NCI-H2029 (cell line): Measurements from ENCODE around the gene SIKE1.
"Not testable (repeated sequence)": the region's sequence is repeated elsewhere in the genome, so short reads cannot be mapped to it uniquely, and the experiment has no call there.

Experiments
- DNase-seq: peaks from one replicate; lab custom pipeline; 2025; lab: John Stamatoyannopoulos, UW

SIKE1 gene

GRCh38 chr1:114780344-114781226, at the start of gene SIKE1:
Gene SIKE1 (minus strand): TSS chr1:114780685. CDS start chr1:114780607, 78 bp downstream.
- DNase-seq, result peak; percentile 87

DNA sequence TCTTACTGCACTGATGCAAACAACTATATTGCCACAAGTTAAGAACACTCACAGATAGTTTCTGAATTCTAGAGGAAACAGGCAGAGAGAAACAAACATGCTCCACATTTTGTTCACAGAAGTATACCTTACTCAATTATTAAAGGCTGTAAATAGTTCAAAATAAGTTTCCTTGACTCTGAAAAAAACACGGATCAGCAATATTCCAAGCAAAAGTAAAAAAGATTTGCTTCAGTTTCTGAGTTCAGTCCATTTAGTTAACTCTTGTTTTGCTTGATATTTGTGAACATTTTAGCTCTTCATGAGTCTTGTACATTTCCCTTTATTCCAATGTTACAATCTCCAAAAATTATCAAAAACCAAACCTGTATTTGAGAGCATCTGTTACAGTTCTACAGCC, 49.6 kb upstream of the SIKE1 start:
- not testable (repeated sequence) for DNase-seq

- DNase-seq, result no peak
Observed at GRCh38 chr1:114828251-114828650, 47.8 kb upstream of the SIKE1 start.

- DNase-seq, result no peak
Observed at GRCh38 chr1:114821978-114822377, 41.5 kb upstream of the SIKE1 start.

DNA sequence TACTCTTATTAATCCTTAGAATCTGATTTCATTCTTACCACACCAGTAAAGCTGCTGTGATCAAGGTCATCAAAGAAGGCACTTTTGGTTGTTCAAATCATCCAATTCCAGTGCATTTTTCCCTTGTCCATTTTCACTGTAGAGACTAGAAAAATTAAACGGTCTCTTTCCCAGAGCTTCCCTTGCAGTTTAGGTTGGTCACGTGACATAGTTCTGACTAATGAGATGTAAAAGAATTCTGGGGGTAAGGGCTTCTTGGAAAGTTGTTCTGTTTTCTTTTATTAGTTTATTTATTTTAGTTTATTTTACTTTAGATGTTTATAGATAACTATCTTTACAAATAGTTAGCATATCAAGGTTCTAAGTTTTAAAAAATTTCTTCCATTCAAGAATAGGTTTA, 39.9 kb upstream of the SIKE1 start:
- no peak for DNase-seq

- no peak for DNase-seq
Observed at GRCh38 chr1:114819869-114820268, 39.4 kb upstream of the SIKE1 start.

DNA sequence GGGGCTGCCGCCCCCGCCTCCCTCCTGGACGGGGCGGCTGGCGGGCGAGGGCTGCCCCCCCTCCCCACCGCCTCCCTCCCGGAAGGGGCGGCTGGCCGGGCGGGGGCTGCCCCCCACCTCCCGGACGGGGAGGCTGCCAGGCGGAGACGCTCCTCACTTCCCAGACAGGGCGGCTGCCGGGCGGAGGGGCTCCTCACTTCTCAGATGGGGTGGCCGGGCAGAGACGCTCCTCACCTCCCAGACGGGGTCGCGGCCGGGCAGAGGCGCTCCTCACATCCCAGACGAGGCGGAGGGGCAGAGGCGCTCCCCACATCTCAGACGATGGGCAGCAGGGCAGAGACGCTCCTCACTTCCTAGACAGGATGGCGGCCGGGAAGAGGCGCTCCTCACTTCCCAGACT, 24.0 kb upstream of the SIKE1 start:
- DNase-seq, result not testable (repeated sequence)

GRCh38 chr1:114803001-114803400, 22.5 kb upstream of the SIKE1 start:
- no peak for DNase-seq

DNA sequence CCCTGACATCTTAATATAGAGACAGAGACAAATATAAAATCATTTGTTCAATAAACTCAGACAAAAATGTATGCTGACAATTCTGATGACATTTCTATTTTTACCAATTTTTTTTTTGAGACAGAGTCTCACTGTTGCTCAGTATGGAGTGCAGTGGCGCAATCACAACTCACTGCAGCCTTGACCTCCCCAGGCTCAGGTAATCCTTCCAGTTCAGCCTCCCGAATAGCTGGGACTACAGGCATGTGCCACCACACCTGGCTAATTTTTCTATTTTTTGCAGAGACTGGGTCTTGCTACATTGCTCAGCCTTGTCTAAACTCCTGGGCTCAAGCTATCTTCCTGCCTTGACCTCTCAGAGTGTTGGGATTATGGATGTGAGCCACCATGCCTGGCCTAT, 13.6 kb upstream of the SIKE1 start:
- DNase-seq, result no peak

DNA sequence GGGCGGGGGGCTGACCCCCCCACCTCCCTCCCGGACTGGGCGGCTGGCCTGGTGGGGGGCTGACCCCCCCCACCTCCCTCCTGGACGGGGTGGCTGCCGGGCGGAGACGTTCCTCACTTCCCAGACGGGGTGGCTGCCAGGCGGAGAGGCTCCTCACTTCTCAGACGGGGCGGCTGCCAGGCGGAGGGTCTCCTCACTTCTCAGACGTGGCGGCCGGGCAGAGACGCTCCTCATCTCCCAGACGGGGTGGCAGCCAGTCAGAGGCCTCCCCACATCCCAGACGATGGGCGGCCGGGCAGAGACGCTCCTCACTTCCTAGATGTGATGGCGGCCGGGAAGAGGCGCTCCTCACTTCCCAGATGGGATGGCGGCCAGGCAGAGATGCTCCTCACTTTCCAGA, 10.1 kb upstream of the SIKE1 start:
- not testable (repeated sequence) for DNase-seq

DNA sequence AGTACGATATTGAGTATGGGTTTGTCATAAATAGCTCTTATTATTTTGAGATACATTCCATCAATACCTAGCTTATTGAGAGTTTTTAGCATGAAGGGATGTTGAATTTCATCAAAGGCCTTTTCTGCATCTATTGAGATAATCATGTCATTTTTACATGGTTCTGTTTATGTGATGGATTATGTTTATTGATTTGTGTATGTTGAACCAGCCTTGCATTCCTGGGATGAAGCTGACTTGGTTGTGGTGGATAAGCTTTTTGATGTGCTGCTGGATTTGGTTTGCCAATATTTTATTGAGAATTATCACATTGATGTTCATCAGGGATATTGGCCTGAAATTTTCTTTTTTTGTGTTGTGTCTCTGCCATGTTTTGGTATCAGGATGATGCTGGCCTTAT, 6.0 kb upstream of the SIKE1 start:
- not testable (repeated sequence) for DNase-seq

DNA sequence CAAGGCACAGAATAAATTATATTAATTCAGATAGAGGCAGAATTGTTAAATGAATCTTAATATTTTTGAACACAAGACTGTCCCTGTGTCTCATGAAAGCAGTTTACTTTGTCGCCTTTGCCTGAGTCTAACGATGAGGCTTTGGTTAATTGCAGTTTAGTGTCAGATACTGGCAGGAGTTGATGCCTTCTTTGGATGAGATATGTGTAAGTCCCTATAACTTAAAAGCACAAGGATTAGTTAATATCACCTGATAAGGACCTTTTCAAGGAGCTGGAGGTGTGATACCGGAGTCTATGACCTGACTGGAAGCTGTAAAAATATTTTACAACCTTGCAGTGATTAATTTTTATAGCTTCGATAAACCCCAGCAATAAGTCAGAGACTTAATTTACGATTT, 2.0 kb upstream of the SIKE1 start:
- DNase-seq, result no peak

DNA sequence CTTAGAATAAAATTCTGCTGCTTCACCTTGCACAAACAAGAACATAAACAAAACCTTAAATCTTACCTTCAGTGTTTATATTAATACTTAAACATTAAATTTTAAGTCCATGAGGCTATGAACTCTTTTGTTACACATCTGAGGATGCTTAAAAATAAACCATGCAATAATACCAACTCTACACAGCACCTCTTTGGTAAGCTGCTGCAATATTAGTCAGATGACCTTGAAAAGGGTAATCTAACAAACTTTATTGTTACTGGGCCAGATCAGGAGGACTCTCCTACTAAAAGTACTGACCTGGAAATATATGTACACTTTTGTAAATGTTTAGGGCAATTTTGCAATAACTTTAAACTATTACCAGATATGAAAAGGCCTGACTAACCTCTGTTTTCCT, 763 bp downstream of the SIKE1 start:
- no peak for DNase-seq

DNA sequence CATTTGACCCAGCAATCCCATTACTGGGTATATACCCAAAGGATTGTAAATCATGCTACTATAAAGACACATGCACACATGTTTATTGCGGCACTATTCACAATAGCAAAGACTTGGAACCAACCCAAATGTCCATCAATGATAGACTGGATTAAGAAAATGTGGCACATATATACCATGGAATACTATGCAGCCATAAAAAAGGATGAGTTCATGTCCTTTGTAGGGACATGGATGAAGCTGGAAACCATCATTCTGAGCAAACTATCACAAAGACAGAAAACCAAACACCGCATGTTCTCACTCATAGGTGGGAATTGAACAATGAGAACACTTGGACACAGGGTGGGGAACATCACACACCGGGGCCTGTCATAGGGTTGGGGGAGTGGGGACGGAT, 3.8 kb downstream of the SIKE1 start:
- not testable (repeated sequence) for DNase-seq

DNA sequence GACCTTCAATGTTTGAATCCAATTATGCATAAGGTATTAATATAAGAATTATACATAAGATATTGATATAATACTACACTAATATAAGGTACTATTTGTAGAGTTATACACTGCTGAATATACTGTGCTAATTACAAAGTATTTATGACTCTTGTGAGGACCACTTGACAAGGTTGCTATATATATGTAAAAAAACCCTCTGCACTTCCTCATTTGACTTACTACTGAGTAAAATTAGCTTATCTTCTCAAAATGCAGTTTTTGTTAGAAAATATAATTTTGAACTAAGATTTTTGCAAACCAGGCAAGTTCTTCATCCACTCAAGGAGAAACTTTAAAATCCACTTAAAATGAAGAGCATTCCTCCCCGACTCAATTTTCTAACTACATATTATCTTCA, 8.5 kb downstream of the SIKE1 start:
- DNase-seq, result no peak

GRCh38 chr1:114770989-114771388, 9.5 kb downstream of the SIKE1 start:
- no peak for DNase-seq

- no peak for DNase-seq
Observed at GRCh38 chr1:114764689-114765088, 15.8 kb downstream of the SIKE1 start.

DNA sequence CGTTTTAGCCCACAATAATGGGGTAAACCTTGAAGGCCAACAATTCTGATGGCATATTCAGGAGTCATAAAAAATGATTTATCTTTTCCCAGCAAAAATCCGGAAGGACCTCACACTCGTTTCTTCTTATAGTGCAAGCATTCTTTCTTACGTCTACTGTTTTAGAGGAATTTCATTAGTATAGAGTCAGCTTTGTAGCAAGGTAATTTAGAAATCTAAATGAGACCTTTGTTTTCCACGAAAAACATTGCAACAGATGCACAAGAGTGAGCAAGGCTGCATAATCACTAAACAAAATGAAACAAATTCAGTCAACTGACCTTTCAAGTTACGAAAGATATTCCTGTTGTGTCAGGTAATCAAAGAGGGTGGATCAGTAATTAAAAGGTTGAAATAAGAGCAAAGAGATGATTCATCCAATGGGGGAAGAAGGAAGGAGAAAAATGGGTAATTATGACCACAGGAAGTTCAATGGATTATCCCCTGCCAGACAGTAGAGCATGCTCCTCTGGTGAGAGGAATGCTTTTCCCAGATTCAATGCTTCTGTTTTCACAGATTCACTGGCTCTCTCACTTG, 22.1 kb downstream of the SIKE1 start:
- DNase-seq, result no peak

DNA sequence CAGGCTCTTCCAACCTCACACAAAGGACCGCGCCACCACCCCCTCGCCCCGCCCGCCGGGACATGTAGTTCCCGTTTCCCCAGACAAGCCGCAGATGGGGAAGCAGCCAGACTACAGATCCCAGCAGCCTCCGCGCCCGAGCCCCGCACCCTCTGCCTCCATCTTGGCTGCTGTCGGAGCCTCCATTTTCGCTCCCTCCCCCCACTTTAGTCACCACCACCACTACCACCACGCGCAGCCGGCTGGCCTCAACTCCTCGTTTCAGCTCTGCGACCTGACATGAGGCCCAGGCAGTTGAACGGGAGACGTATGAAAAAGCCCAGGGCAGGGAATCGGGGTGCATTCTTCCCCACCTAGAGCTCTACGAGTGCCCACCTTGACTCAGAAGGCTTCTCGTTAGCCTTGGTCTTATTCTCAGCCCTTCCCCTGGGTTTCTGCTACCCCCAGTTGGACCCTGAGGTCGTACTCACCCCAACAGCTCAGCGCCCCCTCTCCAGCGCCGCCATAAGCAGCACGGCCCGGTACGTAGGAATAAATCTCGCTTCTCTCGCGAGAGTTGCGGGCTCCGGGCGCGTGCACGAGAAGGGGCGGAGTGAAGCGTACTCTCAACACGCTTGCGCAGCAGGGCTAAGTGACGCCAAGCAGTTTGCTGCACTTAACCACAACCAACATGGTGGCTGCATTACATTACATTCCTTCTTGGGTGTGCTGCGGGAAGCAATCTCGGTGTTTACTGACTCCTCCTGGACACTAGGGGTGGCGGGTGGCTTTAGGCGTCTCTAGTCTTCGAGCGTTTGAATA, 22.8 kb downstream of the SIKE1 start, which contains the start of gene CSDE1:
CSDE1 (minus strand) TSS at position 530 of the 801 bp plus-strand sequence. CDS start 18,094 bp downstream, outside the sequence.
- DNase-seq, result peak; percentile 95

GRCh38 chr1:114756949-114757454, 23.5 kb downstream of the SIKE1 start:
- no peak for DNase-seq

DNA sequence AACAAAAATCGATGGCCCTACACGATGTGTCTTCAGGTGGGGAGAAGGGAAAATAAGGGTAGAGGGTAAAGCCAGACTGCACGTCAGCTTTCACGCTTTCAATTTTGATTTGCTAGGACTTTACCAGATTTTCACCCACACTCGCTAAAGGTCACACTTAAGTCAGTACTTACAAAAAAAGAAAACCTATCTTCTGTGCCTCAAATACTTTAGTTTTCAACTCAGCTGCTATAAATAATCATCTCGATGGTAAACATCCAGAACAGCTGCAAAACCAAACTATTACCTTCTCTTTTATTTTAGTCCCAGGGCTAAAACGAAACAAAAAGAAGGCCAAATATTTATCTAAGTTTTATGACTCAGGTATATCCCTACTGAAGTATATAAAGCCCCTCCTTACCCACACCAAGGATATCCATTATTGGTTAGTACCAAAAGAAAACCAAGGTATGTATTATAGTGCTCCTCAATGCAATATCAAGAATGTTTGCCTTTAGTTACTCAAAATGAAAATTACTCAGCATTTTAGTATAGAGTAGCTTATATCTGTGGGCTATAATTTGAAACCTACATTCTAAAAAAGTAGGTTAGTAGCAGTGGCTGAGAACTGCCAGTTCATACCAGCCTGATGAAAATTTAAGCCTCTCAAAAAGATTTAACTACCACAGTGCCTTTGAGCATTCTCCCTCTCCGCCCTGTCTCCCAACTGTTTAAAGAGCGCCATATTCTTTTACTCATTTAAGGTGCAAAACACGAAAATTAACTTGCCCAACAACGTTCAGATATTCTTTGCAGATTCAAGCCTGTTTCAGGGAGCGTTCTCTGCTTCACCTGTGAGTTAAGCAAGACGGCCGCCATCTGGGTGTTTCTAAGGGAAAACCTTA, 24.2 kb downstream of the SIKE1 start:
- DNase-seq, result no peak
